Hematopoietic multipotent progenitor cell treated with erythropoietin and hydrocortisone succinate and interleukin-3 and kit ligand, for 15 days (in vitro differentiated cells): Measurements from ENCODE around the gene IQCE.
"Not testable (repeated sequence)": the region's sequence is repeated elsewhere in the genome, so short reads cannot be mapped to it uniquely, and the experiment has no call there.

Experiments used
- DNase-seq: peaks from one replicate; pipeline ENCODE4 v3.0.0-alpha.2; 2015; ENCODE audit warnings: low spot score

Gene IQCE

GRCh38 chr7:2601907-2602306 lies 43.1 kb downstream of the IQCE start:
- DNase-seq = no peak

GRCh38 chr7:2602406-2603043 lies 43.7 kb downstream of the IQCE start:
- no peak for DNase-seq

- no peak for DNase-seq
Observed at GRCh38 chr7:2603044-2603965, 44.5 kb downstream of the IQCE start.

- DNase-seq = no peak
Observed at GRCh38 chr7:2604608-2605174, 45.9 kb downstream of the IQCE start.

- DNase-seq = no peak
Observed at GRCh38 chr7:2605608-2606538, 47.1 kb downstream of the IQCE start.

- DNase-seq = no peak
Observed at GRCh38 chr7:2606539-2606936, 47.8 kb downstream of the IQCE start.

GRCh38 chr7:2607122-2607922 lies 48.5 kb downstream of the IQCE start:
- no peak for DNase-seq

- no peak for DNase-seq
Observed at GRCh38 chr7:2607923-2608904, 49.4 kb downstream of the IQCE start.

- no peak for DNase-seq
Observed at GRCh38 chr7:2608921-2609411, 50.2 kb downstream of the IQCE start.

GRCh38 chr7:2609646-2610045 lies 50.9 kb downstream of the IQCE start:
- DNase-seq = not testable (repeated sequence)

- no peak for DNase-seq
Observed at GRCh38 chr7:2610466-2610865, 51.7 kb downstream of the IQCE start.

- no peak for DNase-seq
Observed at GRCh38 chr7:2610898-2611297, 52.1 kb downstream of the IQCE start.

- no peak for DNase-seq
Observed at GRCh38 chr7:2611401-2611800, 52.6 kb downstream of the IQCE start.

GRCh38 chr7:2611922-2612321 lies 53.1 kb downstream of the IQCE start:
- no peak for DNase-seq

- DNase-seq = no peak
Observed at GRCh38 chr7:2612445-2613097, 53.8 kb downstream of the IQCE start.

GRCh38 chr7:2613098-2613930 lies 54.5 kb downstream of the IQCE start:
- DNase-seq = no peak

- DNase-seq = no peak
Observed at GRCh38 chr7:2613931-2614600, 55.3 kb downstream of the IQCE start.
